Body of pancreas (tissue), 4 donors: Measurements from ENCODE around the gene ARHGDIG. TPM values are rescaled to one million over a fixed set of nuclear protein-coding genes. Genes with fewer than 3 reads are reported as not detected.

Experiments
- ATAC-seq: fragments of 150-250 bp; one replicate; pipeline ENCODE4 v1.9.1; 2016
- DNase-seq, 4 donors: peaks; one replicate each; pipeline ENCODE4 v3.0.0-alpha.2; 2019
- H3K27ac ChIP-seq, 4 donors: fragments of 200-600 bp; sonication (generic); 1 replicate in 3 of 4; 2 replicates in 1 of 4; pipeline versions ENCODE4 v1.5.1 to v1.6.1; 2016 to 2019; ENCODE audit warnings: mild to moderate bottlenecking in 1 of 4, mixed read lengths in 1 of 4, moderate library complexity in 1 of 4
- H3K27me3 ChIP-seq, 2 donors: fragments of 200-600 bp; sonication (generic); one replicate each; pipeline ENCODE4 v1.6.0; 2016; ENCODE audit warnings: mild to moderate bottlenecking in 1 of 2
- H3K36me3 ChIP-seq, 2 donors: fragments of 200-600 bp; sonication (generic); replicated peaks in 1 of 2; 2 replicates each; pipeline ENCODE4 v1.5.1; 2016; ENCODE audit warnings: low read depth in 2 of 2; ENCODE audit not compliant: insufficient read depth in 1 of 2
- H3K4me1 ChIP-seq: fragments of 200-600 bp; sonication (generic); one replicate; pipeline ENCODE4 v1.6.0; 2016
- H3K4me3 ChIP-seq, 2 donors: fragments of 200-600 bp; sonication (generic); 1 replicate in 1 of 2; 2 replicates in 1 of 2; pipeline ENCODE4 v1.5.1; 2016 to 2019
- H3K9me3 ChIP-seq, 3 donors: fragments of 200-600 bp; sonication (generic); 1 replicate in 2 of 3; 2 replicates in 1 of 3; pipeline ENCODE4 v1.5.1; 2016
- POLR2A ChIP-seq, 3 donors: fragments of 450-650 bp; IDR thresholded peaks; one replicate each; pipeline ENCODE4 v1.6.1; 2016; ENCODE audit warnings: antibody characterized with exemption in 3 of 3, mild to moderate bottlenecking in 2 of 3
- WGBS, 2 donors: methylation state at CpG; one replicate each; pipeline ENCODE4 v1.1.5; 2017; 5-methylcytosine and 5-hydroxymethylcytosine counted together
- intact Hi-C: fragments of 100-400 bp; cut with DNase I; formaldehyde crosslinking; loops from one replicate; pipeline ENCODE4 v1.15.1; 2023
- total RNA-seq, 2 donors: library from RNA; depleted of rRNA; stranded (reverse); fragments of >200 nt; gene quantifications; one replicate each; pipeline ENCODE4 v1.1.0, GENCODE V29; 2016
- TF ChIP-seq, protein P1 (sequence below), 7 experiments: fragments of 450-650 bp in 4 of 7; fragments of 200-600 bp in 3 of 7; sonication (generic) in 3 of 7; IDR thresholded peaks; one replicate each; pipeline ENCODE4 v1.5.1; 2016 to 2019; ENCODE audit warnings: antibody characterized with exemption in 7 of 7

Gene ARHGDIG
- total RNA-seq, 2 donors from 2014 or later = 102 to 140 TPM

DNA sequence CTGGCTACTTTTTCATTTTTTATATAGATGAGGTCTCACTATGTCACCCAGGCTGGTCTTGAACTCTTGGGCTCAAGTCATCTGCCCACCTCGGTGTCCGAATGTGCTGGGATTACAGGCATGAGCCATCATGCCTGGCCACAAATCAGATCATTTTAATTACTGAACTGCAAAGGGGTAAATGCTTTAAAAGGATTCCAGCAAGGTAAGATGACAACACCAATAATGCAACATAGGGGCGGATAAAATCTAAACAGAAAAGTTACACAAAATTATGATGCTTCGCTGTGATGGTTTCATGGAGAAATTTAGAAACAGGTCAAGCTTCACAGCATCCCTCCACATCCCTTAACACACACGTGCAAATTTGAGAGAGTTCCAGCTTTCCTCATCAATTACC lies 39.8 kb downstream of the ARHGDIG start:
- H3K36me3 ChIP-seq = no peaks in the 10 kb centered on the region
- H3K27ac ChIP-seq = no peak overlapping the region
- H3K4me1 ChIP-seq = no peaks in the 10 kb centered on the region
- TF ChIP-seq POLR2A (IDR thresholded peaks at IDR 0.05) = no peak
- TF ChIP-seq, protein P1, sequence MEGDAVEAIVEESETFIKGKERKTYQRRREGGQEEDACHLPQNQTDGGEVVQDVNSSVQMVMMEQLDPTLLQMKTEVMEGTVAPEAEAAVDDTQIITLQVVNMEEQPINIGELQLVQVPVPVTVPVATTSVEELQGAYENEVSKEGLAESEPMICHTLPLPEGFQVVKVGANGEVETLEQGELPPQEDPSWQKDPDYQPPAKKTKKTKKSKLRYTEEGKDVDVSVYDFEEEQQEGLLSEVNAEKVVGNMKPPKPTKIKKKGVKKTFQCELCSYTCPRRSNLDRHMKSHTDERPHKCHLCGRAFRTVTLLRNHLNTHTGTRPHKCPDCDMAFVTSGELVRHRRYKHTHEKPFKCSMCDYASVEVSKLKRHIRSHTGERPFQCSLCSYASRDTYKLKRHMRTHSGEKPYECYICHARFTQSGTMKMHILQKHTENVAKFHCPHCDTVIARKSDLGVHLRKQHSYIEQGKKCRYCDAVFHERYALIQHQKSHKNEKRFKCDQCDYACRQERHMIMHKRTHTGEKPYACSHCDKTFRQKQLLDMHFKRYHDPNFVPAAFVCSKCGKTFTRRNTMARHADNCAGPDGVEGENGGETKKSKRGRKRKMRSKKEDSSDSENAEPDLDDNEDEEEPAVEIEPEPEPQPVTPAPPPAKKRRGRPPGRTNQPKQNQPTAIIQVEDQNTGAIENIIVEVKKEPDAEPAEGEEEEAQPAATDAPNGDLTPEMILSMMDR (IDR thresholded peaks at IDR 0.05) = no peak
- DNase-seq (no peak), ATAC-seq (no peak)
- no peaks in the 10 kb centered on the region for H3K27me3 ChIP-seq
- intact Hi-C loops = no loop called here
- no peak overlapping the region for H3K4me3 ChIP-seq
- H3K9me3 ChIP-seq = no peaks in the 10 kb centered on the region
- WGBS, 2 donors = 91 to 96% methylated on average over 5 of the region's 5 CpGs

DNA sequence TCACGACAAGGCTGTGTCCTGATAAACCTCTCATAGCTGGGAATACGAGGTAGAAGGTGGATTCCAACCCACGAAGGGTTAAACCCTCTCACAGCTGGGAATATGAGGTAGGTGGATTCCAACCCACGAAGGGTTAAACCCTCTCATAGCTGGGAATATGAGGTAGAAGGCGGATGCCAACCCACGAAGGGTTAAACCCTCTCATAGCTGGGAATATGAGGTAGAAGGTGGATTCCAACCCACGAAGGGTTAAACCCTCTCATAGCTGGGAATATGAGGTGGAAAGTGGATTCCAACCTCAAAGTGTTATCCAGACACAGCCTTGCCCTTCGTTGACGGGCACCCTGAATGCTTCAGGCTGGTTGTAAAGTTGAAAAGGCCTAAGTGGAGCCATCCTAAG lies 41.1 kb downstream of the ARHGDIG start:
- no peaks in the 10 kb centered on the region for H3K9me3 ChIP-seq
- no peaks in the 10 kb centered on the region for H3K36me3 ChIP-seq
- ATAC-seq = no peak
- no peak for DNase-seq
- no peak for TF ChIP-seq POLR2A (IDR thresholded peaks at IDR 0.05)
- TF ChIP-seq, protein P1 (IDR thresholded peaks at IDR 0.05) = no peak
- no peak overlapping the region for H3K27ac ChIP-seq
- 64 to 71% methylated on average over 9 of the region's 9 CpGs for WGBS, 2 donors
- H3K4me3 ChIP-seq = no peak overlapping the region
- peaks cover 2% of the 10 kb centered on the region for H3K4me1 ChIP-seq
- H3K27me3 ChIP-seq = no peaks in the 10 kb centered on the region
- intact Hi-C loops = no loop called here

DNA sequence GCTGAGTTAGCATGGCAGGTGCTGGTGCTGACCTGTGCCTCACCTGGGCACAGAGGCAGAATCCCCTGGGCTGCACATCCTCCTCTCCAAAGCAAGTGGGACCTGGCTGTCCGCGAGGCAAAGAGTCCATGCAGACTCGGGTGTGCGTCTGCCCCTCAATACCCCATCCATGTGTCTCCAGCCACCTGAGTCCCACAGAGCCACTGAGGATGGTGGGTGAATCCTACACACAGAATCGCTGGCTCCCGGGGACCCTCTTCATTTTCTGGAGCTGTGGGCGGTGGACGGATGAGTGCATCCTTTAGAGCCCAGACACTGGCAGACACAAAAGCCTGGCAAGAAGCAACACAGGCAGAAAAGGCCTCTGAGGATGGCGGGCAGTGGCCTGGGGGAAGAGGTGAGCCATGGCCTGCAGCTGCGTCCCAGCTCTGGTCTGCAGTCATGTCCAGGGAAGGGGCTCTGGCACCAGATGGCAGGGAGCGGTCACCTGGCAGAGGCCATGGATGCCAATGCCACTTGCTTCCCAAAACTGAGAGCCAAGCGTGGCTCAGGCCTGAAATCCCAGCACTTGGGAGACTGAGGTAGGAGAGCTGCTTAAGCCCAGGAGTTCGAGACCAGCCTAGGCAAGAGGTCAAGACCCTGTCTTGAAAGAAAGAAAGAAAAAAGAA lies 42.2 kb downstream of the ARHGDIG start:
- ATAC-seq (no peak), DNase-seq (no peak)
- H3K36me3 ChIP-seq = no peaks in the 10 kb centered on the region
- H3K27ac ChIP-seq = no peak overlapping the region
- H3K4me1 ChIP-seq = peaks cover 13% of the 10 kb centered on the region
- 85 to 98% methylated on average over 7 to 12 of the region's 13 CpGs for WGBS, 2 donors
- no peaks in the 10 kb centered on the region for H3K9me3 ChIP-seq
- no peaks in the 10 kb centered on the region for H3K27me3 ChIP-seq
- H3K4me3 ChIP-seq = no peak overlapping the region
- intact Hi-C loops = no loop called here
- TF ChIP-seq, protein P1 (IDR thresholded peaks at IDR 0.05) = no peak
- no peak for TF ChIP-seq POLR2A (IDR thresholded peaks at IDR 0.05)

DNA sequence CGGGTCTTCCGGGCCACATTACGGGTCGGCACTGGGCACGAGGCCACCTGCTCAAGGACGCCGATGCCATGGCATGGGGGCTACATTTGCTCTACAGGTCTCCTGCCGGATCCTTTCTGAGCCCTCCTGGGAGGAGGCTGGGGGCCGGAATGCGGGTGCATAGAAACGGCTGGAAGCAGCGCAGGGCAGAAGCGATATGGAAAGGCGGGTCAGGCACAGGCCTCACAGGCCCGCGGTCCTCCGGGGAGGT lies 43.7 kb downstream of the ARHGDIG start:
- Histone ChIP-seq H3K4me3 (no peak overlapping the region), H3K36me3 (no peaks in the 10 kb centered on the region), H3K27ac (no peak overlapping the region), H3K9me3 (no peaks in the 10 kb centered on the region), H3K27me3 (no peaks in the 10 kb centered on the region), H3K4me1 (peaks cover 21% of the 10 kb centered on the region)
- intact Hi-C loops = no loop called here
- DNase-seq (no peak), ATAC-seq (no peak)
- TF ChIP-seq, protein P1 (IDR thresholded peaks at IDR 0.05) = no peak
- no peak for TF ChIP-seq POLR2A (IDR thresholded peaks at IDR 0.05)
- 85 to 92% methylated on average over 10 to 17 of the region's 17 CpGs for WGBS, 2 donors
